Body of pancreas (tissue), 4 donors: ENCODE results near the gene BMP8A.

ENCODE experiments used
- POLR2A ChIP-seq, 3 donors: fragments of 450-650 bp; IDR thresholded peaks; one replicate each; pipeline ENCODE4 v1.6.1; 2016; ENCODE audit warnings: antibody characterized with exemption in 3 of 3, mild to moderate bottlenecking in 2 of 3
- TF ChIP-seq, protein P1 (sequence below), 7 experiments: fragments of 450-650 bp in 4 of 7; fragments of 200-600 bp in 3 of 7; sonication (generic) in 3 of 7; IDR thresholded peaks; one replicate each; pipeline ENCODE4 v1.5.1; 2016 to 2019; ENCODE audit warnings: antibody characterized with exemption in 7 of 7

DNA sequence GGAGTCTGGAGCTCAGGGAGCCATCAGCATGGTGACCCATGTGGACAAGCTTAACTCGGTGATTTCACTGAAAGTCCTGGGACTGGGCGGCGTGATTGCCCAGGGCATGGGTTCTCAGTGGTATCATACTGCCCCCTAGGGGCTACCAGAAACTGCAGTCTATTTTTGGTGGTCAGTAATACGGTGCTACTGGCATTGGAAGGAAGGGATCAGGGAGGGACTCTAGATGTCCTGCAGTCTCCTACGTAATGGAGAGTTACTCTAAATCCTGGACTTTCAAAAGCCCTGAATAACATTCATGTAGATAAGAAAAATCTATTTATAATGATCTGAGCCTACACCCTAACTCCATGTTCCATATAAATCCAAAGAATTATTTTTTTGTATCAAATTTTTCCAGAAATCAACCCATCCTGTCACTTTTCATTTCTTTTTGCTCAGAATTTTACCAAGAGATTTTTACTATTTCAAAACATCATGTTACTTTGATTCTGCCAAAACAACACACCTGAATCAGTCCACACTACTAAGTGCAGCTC is 47.9 kb downstream of the BMP8A start:
- TF ChIP-seq POLR2A (IDR thresholded peaks at IDR 0.05), result no peak
- TF ChIP-seq, protein P1, sequence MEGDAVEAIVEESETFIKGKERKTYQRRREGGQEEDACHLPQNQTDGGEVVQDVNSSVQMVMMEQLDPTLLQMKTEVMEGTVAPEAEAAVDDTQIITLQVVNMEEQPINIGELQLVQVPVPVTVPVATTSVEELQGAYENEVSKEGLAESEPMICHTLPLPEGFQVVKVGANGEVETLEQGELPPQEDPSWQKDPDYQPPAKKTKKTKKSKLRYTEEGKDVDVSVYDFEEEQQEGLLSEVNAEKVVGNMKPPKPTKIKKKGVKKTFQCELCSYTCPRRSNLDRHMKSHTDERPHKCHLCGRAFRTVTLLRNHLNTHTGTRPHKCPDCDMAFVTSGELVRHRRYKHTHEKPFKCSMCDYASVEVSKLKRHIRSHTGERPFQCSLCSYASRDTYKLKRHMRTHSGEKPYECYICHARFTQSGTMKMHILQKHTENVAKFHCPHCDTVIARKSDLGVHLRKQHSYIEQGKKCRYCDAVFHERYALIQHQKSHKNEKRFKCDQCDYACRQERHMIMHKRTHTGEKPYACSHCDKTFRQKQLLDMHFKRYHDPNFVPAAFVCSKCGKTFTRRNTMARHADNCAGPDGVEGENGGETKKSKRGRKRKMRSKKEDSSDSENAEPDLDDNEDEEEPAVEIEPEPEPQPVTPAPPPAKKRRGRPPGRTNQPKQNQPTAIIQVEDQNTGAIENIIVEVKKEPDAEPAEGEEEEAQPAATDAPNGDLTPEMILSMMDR (IDR thresholded peaks at IDR 0.05), result peak; percentile 82 to 87 (median 84)
